Glomerular visceral epithelial cell (primary cell): Measurements from ENCODE around the gene OR52I2.

Source experiments
- DNase-seq: peaks from one replicate; pipeline ENCODE4 v3.0.0-alpha.2; 2016; ENCODE audit errors: extremely low spot score

OR52I2 gene

DNA sequence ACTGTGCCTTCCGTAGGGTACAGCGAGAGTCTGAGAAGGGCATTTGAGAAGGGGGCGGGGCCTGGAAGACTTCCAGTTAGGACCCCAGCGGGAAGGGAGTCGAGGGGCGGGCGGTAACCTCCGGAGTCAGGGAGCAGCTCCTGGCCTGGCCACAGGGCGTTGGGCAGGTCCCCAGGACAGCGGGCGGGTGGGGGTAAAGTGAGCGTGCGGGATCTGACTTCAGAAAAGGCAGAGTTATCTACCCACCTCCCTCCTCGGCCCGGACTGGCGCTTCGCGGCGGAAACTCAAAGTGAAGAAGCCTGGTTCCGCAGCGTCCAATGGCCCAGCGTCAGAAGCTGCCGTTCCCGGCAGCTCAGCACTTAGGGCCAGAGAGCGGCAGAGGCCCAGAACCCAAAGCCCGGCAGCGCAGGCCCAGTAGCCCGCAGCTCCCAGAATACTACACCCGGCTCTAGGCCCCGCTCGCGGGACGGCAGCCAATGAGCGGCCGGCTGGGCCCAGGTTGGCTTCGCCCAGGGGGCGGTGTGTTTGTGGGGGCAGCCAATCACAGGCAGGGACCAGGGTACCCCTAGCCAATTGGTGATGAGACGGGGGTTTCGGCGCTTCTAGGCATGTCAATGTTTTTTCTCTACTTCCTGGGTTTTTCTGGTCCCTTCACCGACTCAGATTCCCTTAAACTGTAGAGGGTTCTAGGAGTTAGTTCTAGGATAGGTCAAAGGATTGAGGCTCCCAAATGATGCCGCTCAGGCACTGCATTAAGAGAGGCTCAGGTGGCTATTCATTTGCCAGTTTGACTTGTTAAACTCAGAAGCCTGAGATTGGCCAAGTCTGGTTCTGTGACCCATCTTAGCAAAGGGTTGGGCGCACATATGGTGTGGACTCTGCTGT, 26.5 kb downstream of the OR52I2 start, which contains the start of gene TRIM68:
Gene TRIM68 (minus strand): TSS at position 451 of the 886 bp plus-strand sequence. CDS start 2,727 bp downstream, outside the sequence.
- DNase-seq, result peak; percentile 95

DNA sequence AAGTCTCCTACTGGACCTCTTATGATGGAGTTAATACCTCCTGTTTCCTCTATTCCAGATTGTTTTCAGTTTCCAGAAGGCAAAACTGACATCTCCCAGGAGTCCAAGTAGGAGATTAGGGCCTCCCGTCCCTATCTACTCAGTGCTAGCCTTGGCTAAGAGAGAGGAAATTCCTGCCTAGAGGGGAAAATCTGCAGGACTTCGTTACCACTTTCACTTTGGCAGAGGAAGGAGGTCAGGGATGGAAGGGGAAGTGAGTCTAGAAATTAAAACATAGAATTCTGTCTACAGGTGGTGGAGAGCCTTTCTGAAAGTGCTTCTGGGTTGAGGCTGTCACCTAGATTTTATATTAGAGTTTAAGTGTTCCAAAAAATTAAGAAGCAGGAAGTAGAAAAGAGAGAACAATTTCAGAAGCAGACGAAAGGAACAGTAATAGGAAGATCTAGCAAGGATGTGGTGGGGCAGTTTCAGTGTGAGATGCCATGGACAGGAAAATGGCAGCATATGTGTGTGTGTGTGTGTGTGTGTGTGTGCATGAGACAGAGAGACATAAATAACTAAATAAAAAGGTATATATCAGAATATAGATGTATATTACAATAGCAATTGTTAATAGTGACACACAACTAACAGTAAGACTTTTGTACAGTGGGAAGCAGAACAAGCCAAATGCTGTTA, 28.9 kb downstream of the OR52I2 start:
- DNase-seq, result no peak

DNA sequence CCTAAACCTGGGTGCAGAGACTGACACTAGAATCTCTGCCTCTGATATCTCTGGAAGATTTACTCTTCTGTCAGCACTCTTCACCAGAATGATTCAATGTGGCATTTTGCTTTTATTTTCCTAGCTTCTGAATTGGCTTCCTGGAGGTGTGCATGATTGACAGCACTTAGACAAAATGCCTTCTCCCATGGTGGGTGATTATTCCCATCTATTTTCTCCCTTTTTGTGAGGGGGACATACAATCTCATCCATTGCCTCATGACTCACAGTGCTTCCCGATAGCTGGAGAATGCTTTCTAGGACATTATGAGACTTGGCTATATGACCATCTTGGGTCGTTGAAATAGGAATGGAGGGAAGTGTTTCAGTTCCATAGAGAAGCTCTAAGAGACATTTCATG, 30.4 kb downstream of the OR52I2 start:
- DNase-seq, result no peak

DNA sequence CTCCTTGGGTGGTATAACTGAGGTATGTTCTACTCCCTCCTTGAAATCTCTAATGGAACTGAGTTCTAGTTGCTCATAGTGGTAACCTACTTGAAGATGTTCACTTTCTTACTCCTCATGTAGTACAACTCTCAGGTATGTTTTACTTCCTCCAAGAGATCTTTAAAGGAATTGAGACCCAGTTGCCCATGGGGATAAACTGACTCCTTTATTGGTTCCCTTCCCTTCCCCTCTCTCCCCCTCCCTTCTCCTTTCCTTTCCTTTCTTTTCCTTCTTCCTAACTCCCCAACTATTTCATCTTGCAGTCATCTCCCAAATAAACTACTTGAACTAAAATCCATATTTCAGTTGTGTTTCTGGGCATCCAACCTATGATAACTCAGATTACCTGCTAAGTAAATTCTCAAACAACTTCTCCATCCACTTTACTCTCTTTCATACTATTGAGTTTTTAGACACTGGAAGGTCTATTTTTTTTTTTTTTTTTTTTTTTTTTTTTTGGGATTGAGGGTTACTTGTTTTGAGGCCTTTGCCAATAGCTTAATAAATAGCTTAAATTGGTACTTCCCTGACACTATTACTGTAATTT, 34.4 kb downstream of the OR52I2 start:
- no peak for DNase-seq

DNA sequence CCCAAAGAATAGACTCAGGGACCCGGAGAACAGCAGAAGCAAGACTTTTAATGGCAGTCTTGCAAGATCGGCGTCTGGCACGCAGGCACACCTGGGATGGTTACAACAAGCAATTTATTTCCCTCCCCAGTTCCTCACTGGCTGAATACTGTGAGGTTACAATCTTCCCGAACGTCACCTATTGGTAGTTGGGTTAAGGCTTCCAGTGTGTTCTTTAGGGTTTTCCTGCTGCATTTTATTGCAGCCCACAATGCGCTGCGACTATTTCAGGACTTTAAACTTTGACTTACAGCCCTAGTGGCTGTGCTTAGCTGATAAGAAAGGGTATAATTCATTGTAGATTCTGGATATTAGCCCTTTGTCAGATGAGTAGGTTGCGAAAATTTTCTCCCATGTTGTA, 38.0 kb downstream of the OR52I2 start:
- no peak for DNase-seq

DNA sequence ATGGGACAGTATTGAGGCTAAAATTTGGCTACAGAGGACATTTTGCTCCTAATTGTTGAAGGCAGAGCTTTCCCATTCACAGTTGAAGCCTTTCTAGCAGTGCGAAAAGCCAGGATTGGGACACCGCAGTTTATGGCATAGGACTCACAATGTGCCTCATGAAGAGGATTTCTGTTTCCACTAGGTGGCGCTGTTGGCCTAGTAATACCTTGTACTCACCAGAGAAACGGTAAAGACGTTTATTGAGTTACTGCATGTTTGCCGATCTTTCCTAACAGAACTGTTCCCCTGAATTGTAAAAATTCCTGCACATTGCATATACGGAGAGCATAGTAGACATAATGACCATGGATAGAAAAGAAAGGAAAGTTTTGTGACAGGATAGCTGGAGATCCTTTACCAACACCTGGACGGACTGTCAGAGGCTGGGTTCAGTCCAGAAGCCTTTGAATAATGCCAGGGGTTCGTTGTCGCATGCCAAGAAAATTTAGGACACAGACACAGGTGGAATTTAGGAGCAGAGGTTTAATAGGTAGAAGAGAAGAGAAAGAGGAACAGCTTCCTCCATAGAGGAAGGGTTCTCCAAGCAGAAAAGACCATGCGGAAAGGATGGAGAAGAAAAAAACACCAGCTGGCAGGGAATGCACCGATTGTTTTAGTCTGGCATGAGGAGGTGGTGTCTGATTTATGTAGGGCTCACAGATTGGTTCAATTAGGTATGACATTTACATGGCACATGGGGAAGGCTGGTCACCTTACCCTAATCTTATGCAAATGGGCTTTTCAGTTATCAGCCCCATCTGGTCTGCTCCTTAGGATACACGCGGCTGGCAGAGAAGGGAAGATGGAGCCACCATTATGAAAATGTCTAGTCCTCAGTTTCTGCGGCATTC, 44.9 kb downstream of the OR52I2 start:
- peak; percentile 59 for DNase-seq

DNA sequence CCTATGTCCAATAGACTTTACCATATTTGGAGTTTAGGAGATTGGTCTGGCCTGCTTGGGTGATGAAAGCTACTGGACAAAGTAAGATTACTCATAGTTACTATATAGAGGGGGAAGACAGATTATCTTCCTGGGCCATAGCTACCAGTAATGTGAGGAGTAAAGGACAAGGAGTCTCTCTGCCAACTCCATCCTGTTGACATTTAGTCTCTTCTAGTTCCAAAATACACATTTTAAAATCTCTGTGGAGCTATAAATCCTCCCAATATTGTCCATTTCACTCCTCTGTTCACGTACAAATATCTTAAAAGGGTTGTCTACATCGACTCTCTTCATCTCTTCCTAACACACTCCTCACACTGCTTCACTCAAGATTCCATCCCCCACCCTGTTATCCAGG, 54.6 kb downstream of the OR52I2 start:
- no peak for DNase-seq

DNA sequence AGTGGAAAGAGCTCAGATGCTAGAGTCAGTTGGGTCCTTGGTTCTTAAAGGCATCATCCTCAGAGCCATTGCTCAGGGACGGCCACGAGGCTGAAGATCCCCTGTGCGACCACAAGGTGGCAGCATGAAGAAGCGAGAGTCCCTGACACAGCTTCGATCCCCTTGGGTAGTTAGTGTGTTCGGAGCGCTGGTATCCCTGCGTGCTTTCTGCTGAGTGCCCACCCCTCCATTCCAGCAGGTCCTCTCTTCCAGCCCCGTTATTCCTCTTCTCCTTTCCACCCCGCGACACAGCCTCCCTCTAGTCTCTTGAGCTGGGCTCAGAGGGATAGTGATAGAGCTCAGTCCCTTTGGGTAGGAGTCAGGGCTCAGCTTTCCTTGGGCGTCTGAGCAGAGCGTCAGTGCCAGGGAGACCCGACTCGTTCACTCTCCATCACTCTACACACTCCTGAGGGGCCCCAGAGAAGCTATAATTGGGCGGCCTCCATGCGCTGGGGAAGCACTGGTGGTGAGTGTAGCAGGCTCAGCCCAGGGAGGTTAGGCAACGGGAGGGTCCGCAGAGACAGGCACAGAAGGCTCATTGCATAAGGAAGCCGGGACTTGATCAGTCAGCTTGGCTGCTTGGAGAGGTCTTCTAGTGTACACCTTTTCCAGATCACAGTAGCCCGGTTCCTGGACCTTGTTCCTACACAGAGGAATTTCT, 55.6 kb downstream of the OR52I2 start, which contains the start of gene OR51D1:
Gene OR51D1 (plus strand): TSS at position 516 of the 700 bp plus-strand sequence. CDS start 2,314 bp downstream, outside the sequence.
- DNase-seq, result peak; percentile 58

DNA sequence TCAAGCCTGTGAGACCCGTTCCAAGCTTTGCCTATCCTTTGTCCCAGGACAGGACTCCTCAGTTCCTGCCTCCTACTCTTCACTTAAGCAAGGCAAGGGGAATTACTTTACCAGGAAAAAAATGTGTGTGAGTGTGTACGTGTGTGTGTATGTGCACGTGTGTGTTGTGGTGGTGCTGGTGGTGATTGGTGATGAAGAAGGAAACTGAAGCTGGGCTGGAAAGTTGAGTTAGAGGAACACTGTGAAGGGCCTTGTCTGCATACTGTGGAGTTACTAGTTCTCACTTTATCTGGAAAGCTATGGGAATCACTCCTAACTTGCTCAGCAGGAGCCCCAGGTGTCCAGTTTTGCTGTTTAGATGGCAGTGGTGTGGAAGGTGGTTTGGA, 56.1 kb downstream of the OR52I2 start:
- DNase-seq, result no peak

DNA sequence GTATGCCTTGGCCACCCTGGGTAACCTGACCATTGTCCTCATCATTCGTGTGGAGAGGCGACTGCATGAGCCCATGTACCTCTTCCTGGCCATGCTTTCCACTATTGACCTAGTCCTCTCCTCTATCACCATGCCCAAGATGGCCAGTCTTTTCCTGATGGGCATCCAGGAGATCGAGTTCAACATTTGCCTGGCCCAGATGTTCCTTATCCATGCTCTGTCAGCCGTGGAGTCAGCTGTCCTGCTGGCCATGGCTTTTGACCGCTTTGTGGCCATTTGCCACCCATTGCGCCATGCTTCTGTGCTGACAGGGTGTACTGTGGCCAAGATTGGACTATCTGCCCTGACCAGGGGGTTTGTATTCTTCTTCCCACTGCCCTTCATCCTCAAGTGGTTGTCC, 58.4 kb downstream of the OR52I2 start:
- no peak for DNase-seq

DNA sequence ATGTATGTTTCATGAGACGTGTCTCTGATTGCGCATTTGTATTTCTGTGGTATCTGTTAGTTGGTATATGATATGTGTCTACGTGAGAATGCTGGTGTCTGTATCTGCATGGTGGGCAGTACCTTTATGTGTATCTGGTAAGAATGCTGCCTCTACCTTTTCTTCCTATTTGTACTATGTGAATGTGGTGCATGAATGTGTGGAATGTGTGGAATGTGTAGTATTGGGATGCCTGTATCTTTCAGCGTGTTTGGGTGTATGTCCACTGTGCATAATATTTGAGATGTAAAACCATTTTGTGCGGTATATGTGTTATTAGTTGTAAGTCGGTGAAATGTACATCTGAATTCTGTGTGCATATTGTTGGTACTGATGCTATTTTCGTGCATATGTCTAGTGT, 60.0 kb downstream of the OR52I2 start:
- no peak for DNase-seq

DNA sequence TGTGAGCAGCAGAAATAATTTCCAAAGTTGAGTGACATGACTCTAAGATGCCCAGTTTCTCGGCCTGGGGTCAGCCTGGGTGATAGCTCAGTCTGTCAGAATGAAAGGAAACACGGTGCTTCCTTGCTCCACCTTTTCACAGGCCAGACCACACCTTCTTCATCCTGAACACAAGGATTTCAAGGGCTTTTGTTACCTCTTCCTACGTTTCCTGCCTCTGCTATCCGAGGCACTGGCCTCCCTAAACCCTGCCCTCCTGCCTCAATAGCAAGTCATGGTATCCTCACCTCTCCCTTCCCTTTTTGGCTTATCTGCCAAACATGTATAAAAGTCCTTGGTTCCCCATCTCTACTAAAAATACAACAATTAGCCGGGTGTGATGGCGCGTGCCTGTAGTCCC, 60.5 kb downstream of the OR52I2 start:
- DNase-seq, result no peak
